Ascending aorta (tissue), 2 donors: Measurements from ENCODE around the gene SUN5. TPM values are rescaled to one million over a fixed set of nuclear protein-coding genes. Genes with fewer than 3 reads are reported as not detected.
A peak's percentile ranks its signal among the peaks of the same experiment; 100 is the strongest.

Experiments
- DNase-seq, 2 donors: peaks; one replicate each; pipeline ENCODE4 v3.0.0-alpha.2; 2019; ENCODE audit warnings: low spot score in 2 of 2
- H3K27ac ChIP-seq, 2 donors: fragments of 200-600 bp; sonication (generic); one replicate each; pipeline ENCODE4 v1.5.1; 2016 to 2017; ENCODE audit warnings: mild to moderate bottlenecking in 1 of 2
- H3K27me3 ChIP-seq: fragments of 200-600 bp; sonication (generic); one replicate; pipeline ENCODE4 v1.5.1; 2017
- H3K36me3 ChIP-seq, 2 donors: fragments of 200-600 bp; sonication (generic); one replicate each; pipeline ENCODE4 v1.5.1; 2016
- H3K4me1 ChIP-seq, 2 donors: fragments of 200-600 bp; sonication (generic); one replicate each; pipeline ENCODE4 v1.5.1; 2016 to 2017; ENCODE audit warnings: mild to moderate bottlenecking in 1 of 2
- H3K4me3 ChIP-seq, 2 donors: fragments of 200-600 bp; sonication (generic); one replicate each; pipeline ENCODE4 v1.5.1; 2016 to 2017; ENCODE audit warnings: mild to moderate bottlenecking in 1 of 2
- H3K9me3 ChIP-seq, 2 donors: fragments of 200-600 bp; sonication (generic); one replicate each; pipeline ENCODE4 v1.5.1; 2016
- CTCF ChIP-seq, 3 experiments: fragments of 200-600 bp in 2 of 3; fragments of 450-650 bp in 1 of 3; sonication (generic) in 2 of 3; IDR thresholded peaks; one replicate each; pipeline ENCODE4 v1.5.1; 2016 to 2019; ENCODE audit warnings: antibody characterized with exemption in 3 of 3, mild to moderate bottlenecking in 1 of 3, moderate library complexity in 1 of 3
- intact Hi-C: fragments of 100-400 bp; cut with DNase I; formaldehyde crosslinking; loops from one replicate; pipeline ENCODE4 v1.15.1; 2023
- total RNA-seq: library from RNA; depleted of rRNA; stranded (reverse); fragments of >200 nt; gene quantifications from one replicate; pipeline ENCODE4 v1.1.0, GENCODE V29; 2016

Gene SUN5
- total RNA-seq, 1 donor from 2014 or later = not detected

GRCh38 chr20:32946629-32947028 lies 57.6 kb downstream of the SUN5 start:
- no peak for DNase-seq
- Histone ChIP-seq H3K4me3 (no peak overlapping the region), H3K27ac (no peak overlapping the region), H3K4me1 (no peaks in the 10 kb centered on the region), H3K9me3 (peaks cover 0 to 2% of the 10 kb centered on the region in 2 donors), H3K27me3 (no peaks in the 10 kb centered on the region), H3K36me3 (no peaks in the 10 kb centered on the region)
- intact Hi-C loops = no loop called here
- TF ChIP-seq CTCF (IDR thresholded peaks at IDR 0.05) = no peak

GRCh38 chr20:32945710-32946221 lies 58.5 kb downstream of the SUN5 start:
- no peak overlapping the region for H3K4me3 ChIP-seq
- no peak overlapping the region for H3K27ac ChIP-seq
- H3K36me3 ChIP-seq = no peaks in the 10 kb centered on the region
- no peaks in the 10 kb centered on the region for H3K27me3 ChIP-seq
- intact Hi-C loops = no loop called here
- no peaks in the 10 kb centered on the region for H3K4me1 ChIP-seq
- TF ChIP-seq CTCF (IDR thresholded peaks at IDR 0.05) = peak in 1 of 3 experiments; percentile 7
- DNase-seq = no peak
- H3K9me3 ChIP-seq = peaks cover 0 to 2% of the 10 kb centered on the region in 2 donors

GRCh38 chr20:32943490-32944052 lies 60.7 kb downstream of the SUN5 start:
- no peaks in the 10 kb centered on the region for H3K36me3 ChIP-seq
- TF ChIP-seq CTCF (IDR thresholded peaks at IDR 0.05) = no peak
- no peaks in the 10 kb centered on the region for H3K4me1 ChIP-seq
- no peak overlapping the region for H3K27ac ChIP-seq
- DNase-seq = no peak
- intact Hi-C loops = no loop called here
- H3K9me3 ChIP-seq = peaks cover 0 to 2% of the 10 kb centered on the region in 2 donors
- no peak overlapping the region for H3K4me3 ChIP-seq
- no peaks in the 10 kb centered on the region for H3K27me3 ChIP-seq

GRCh38 chr20:32941155-32941885 lies 62.9 kb downstream of the SUN5 start:
- intact Hi-C loops = no loop called here

GRCh38 chr20:32934580-32934979 lies 69.7 kb downstream of the SUN5 start:
- no peak for DNase-seq
- Histone ChIP-seq H3K4me3 (no peak overlapping the region), H3K27me3 (no peaks in the 10 kb centered on the region), H3K36me3 (no peaks in the 10 kb centered on the region), H3K27ac (no peak overlapping the region), H3K9me3 (no peaks in the 10 kb centered on the region), H3K4me1 (no peaks in the 10 kb centered on the region)
- TF ChIP-seq CTCF (IDR thresholded peaks at IDR 0.05) = no peak
- intact Hi-C loops = no loop called here

More at GRCh38 chr20:32941155-32941885, 62.9 kb downstream of the SUN5 start:
- TF ChIP-seq CTCF (IDR thresholded peaks at IDR 0.05) = no peak
- H3K27ac ChIP-seq = no peak overlapping the region
- no peaks in the 10 kb centered on the region for H3K27me3 ChIP-seq
- H3K4me1 ChIP-seq = no peaks in the 10 kb centered on the region
- H3K4me3 ChIP-seq = no peak overlapping the region
- H3K36me3 ChIP-seq = no peaks in the 10 kb centered on the region
- no peak for DNase-seq
- peaks cover 0 to 2% of the 10 kb centered on the region in 2 donors for H3K9me3 ChIP-seq

Other genes with a start within 250 kb of the SUN5 start
- 0.75 TPM for gene DNMT3B, start 242.0 kb downstream of the SUN5 start, total RNA-seq
- 49.0 TPM for gene MAPRE1, start 184.5 kb downstream of the SUN5 start, total RNA-seq
- not detected for gene EFCAB8, start 145.5 kb downstream of the SUN5 start, total RNA-seq
- not detected for gene BPIFB2, start 3.3 kb upstream of the SUN5 start, total RNA-seq
- gene BPIFB6, start 27.2 kb upstream of the SUN5 start, total RNA-seq = not detected
- not detected for gene BPIFB3, start 49.5 kb upstream of the SUN5 start, total RNA-seq
- gene BPIFB4, start 75.2 kb upstream of the SUN5 start, total RNA-seq = not detected
- not detected for gene BPIFA2, start 163.7 kb upstream of the SUN5 start, total RNA-seq
- gene BPIFA3, start 212.9 kb upstream of the SUN5 start, total RNA-seq = not detected
- not detected for gene BPIFA1, start 231.6 kb upstream of the SUN5 start, total RNA-seq